ENCODE data around the gene WDR81. TPM values are rescaled to one million over a fixed set of nuclear protein-coding genes. Genes with fewer than 3 reads are reported as not detected.
"Not testable (repeated sequence)": the region's sequence is repeated elsewhere in the genome, so short reads cannot be mapped to it uniquely, and the experiment has no call there.

WDR81 gene
- total RNA-seq, 1 donor: 47.8 TPM

DNA sequence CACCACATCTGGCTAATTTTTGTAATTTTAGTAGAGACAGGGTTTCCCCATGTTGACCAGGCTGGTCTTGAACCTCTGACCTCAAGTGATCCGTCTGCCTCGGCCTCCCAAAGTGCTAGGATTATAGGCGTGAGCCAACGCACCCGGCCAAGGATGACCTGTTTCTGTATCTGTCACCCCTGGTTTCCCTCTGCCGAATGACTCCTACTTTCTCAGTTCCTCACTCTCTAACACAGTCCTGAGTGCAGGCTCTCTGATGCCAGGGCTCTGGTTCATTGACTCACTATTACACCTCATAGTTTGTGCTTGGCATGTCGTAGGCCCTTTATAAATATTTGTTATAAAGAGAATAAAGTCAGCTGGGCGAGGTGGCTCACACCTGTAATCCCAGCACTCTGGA is 29.1 kb upstream of the WDR81 start:
- Histone ChIP-seq H3K27ac (ENCODE audit: low read depth, low read length) (no peak overlapping the region), H3K79me2 (ENCODE audit: insufficient read depth, low read length) (no peaks in the 10 kb centered on the region), H3K4me1 (ENCODE audit: insufficient read depth, low read length) (no peaks in the 10 kb centered on the region), H3K4me2 (ENCODE audit: insufficient read depth, low read length) (no peak overlapping the region), H3K27me3 (ENCODE audit: insufficient read depth, low read length) (no peaks in the 10 kb centered on the region), H4K20me1 (ENCODE audit: insufficient read depth, low read length) (no peaks in the 10 kb centered on the region), H3K4me3 (ENCODE audit: insufficient read depth, low read length) (no peak overlapping the region), H3K36me3 (ENCODE audit: insufficient read depth, low read length) (no peaks in the 10 kb centered on the region), H2AFZ (ENCODE audit: low read length) (no peak overlapping the region), H3K9me3 (ENCODE audit: low read depth, low read length) (no peaks in the 10 kb centered on the region)
- peak; percentile 65 for DNase-seq (ENCODE audit: insufficient read length, low spot score, missing footprints)
- no peak for TF ChIP-seq CTCF (IDR thresholded peaks at IDR 0.05; ENCODE audit: extremely low read depth, low read depth, low read length)

DNA sequence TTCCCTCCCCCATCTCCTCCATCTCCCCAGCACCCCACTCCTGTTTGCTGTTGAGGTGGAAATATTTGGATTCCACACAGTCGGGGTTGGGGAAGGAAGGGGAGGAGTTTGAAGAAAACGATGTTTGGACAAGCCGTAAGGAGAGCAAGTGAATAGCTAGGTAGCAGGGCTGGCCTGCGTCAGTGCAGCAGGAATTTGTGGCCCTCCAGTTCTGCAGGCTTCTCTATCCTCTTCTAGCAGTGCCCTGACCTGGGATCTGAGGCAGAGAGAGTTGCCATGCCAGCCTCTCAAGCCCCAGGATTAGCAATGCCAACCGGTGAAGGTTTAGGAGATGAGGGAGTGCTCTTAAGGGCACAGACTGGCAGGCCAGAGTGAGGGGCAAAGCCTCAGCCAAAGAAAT is 26.8 kb upstream of the WDR81 start:
- H3K4me1 ChIP-seq (ENCODE audit: insufficient read depth, low read length): no peaks in the 10 kb centered on the region
- no peaks in the 10 kb centered on the region for H3K9me3 ChIP-seq (ENCODE audit: low read depth, low read length)
- H4K20me1 ChIP-seq (ENCODE audit: insufficient read depth, low read length): no peaks in the 10 kb centered on the region
- H3K36me3 ChIP-seq (ENCODE audit: insufficient read depth, low read length): no peaks in the 10 kb centered on the region
- H3K4me3 ChIP-seq (ENCODE audit: insufficient read depth, low read length): no peak overlapping the region
- no peak overlapping the region for H3K27ac ChIP-seq (ENCODE audit: low read depth, low read length)
- H2AFZ ChIP-seq (ENCODE audit: low read length): peak overlapping the region; percentile 50
- DNase-seq (ENCODE audit: insufficient read length, low spot score, missing footprints): peak; percentile 49
- no peak overlapping the region for H3K4me2 ChIP-seq (ENCODE audit: insufficient read depth, low read length)
- H3K27me3 ChIP-seq (ENCODE audit: insufficient read depth, low read length): no peaks in the 10 kb centered on the region
- H3K79me2 ChIP-seq (ENCODE audit: insufficient read depth, low read length): no peaks in the 10 kb centered on the region
- no peak for TF ChIP-seq CTCF (IDR thresholded peaks at IDR 0.05; ENCODE audit: extremely low read depth, low read depth, low read length)

- not testable (repeated sequence) for H4K20me1 ChIP-seq (ENCODE audit: insufficient read depth, low read length); H3K27me3 ChIP-seq (ENCODE audit: insufficient read depth, low read length); H3K4me2 ChIP-seq (ENCODE audit: insufficient read depth, low read length); H3K4me3 ChIP-seq (ENCODE audit: insufficient read depth, low read length); H3K9me3 ChIP-seq (ENCODE audit: low read depth, low read length); H3K79me2 ChIP-seq (ENCODE audit: insufficient read depth, low read length); H3K4me1 ChIP-seq (ENCODE audit: insufficient read depth, low read length); H2AFZ ChIP-seq (ENCODE audit: low read length); DNase-seq (ENCODE audit: insufficient read length, low spot score, missing footprints); H3K36me3 ChIP-seq (ENCODE audit: insufficient read depth, low read length); H3K27ac ChIP-seq (ENCODE audit: low read depth, low read length)
These were observed 24.6 kb upstream of the WDR81 start for GRCh38 chr17:1699891-1700290.

GRCh38 chr17:1703063-1703462 is 21.4 kb upstream of the WDR81 start:
- Histone ChIP-seq H3K9me3 (ENCODE audit: low read depth, low read length) (no peaks in the 10 kb centered on the region), H3K4me3 (ENCODE audit: insufficient read depth, low read length) (no peak overlapping the region), H2AFZ (ENCODE audit: low read length) (no peak overlapping the region), H3K79me2 (ENCODE audit: insufficient read depth, low read length) (no peaks in the 10 kb centered on the region), H3K27me3 (ENCODE audit: insufficient read depth, low read length) (no peaks in the 10 kb centered on the region), H4K20me1 (ENCODE audit: insufficient read depth, low read length) (peaks cover 3% of the 10 kb centered on the region), H3K36me3 (ENCODE audit: insufficient read depth, low read length) (no peaks in the 10 kb centered on the region), H3K4me2 (ENCODE audit: insufficient read depth, low read length) (no peak overlapping the region), H3K4me1 (ENCODE audit: insufficient read depth, low read length) (no peaks in the 10 kb centered on the region), H3K27ac (ENCODE audit: low read depth, low read length) (no peak overlapping the region)
- no peak for TF ChIP-seq CTCF (IDR thresholded peaks at IDR 0.05; ENCODE audit: extremely low read depth, low read depth, low read length)
- peak; percentile 19 for DNase-seq (ENCODE audit: insufficient read length, low spot score, missing footprints)

Measured in osteoblast (primary cell).